IPS-15b (cell line): ENCODE results near the gene SH3RF1.

Experiments
- H3K27me3 ChIP-seq: one replicate; pipeline ENCODE4 v1.6.1; 2013; ENCODE audit warnings: low read length; ENCODE audit not compliant: control insufficient read depth, insufficient read depth
- H3K36me3 ChIP-seq: one replicate; pipeline ENCODE4 v1.6.1; 2013; ENCODE audit warnings: low read length; ENCODE audit not compliant: control insufficient read depth, insufficient read depth
- H3K4me1 ChIP-seq: one replicate; pipeline ENCODE4 v1.6.1; 2013; ENCODE audit warnings: mild to moderate bottlenecking, low read length; ENCODE audit not compliant: control insufficient read depth, insufficient read depth
- H3K4me3 ChIP-seq: one replicate; pipeline ENCODE4 v1.5.1; 2013; ENCODE audit warnings: low read depth, low read length
- H3K9ac ChIP-seq: one replicate; pipeline ENCODE4 v1.6.1; 2013; ENCODE audit warnings: low read depth, mild to moderate bottlenecking, low read length
- H3K9me3 ChIP-seq: one replicate; pipeline ENCODE4 v1.6.1; 2013; ENCODE audit warnings: mild to moderate bottlenecking, low read length; ENCODE audit not compliant: control insufficient read depth, insufficient read depth

Gene SH3RF1

DNA sequence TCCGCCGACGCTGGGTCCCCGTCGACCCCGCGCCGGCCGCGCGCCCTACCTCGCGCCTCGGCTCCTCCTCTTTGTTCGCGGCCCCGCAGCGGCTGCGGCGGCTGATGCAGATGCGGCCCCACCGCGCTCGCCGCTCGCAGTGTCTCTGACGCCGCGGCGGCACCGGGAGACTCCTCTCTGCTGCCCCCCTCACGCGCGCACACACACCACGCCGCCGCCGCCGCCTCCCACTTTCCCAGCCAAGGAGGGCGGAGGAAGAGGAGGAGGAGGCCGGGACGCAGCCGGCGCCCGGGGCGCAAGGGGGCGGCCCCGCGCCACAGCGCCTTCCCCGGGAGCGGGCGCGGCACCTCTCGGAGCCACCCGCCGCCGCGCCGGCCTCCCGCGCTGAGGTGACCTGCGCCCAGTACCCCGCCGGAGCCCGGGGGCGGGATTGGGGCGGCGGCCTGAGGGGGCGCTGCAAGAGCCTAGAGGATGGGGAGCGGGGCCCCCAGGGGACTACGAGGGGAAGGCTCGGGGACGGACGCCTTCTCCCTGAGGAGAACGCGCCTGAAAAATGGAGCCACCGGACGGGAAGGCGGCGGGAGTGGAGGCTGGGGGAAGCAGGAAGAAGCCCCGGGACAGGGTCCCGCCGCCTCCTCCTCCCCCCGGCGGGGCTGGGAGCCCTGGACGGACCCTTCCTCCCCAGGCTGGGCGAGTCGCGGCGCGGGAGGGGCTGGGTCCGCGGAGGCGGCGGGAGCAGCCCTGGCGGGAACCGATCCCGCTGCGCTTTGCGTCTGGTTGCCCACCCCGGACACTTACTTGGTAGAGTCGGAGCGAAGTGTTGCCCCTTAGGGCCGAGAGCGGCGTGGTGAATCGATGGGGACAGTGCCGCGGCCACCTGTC is at the start of gene SH3RF1:
Gene SH3RF1, minus strand, starts transcription at position 147 of the 882 bp plus-strand sequence. CDS start 1,744 bp downstream, outside the sequence.
- H3K4me3 ChIP-seq: peak within 1 kb of the TSS; percentile 88
- no peaks in the 10 kb centered on the region for H3K9me3 ChIP-seq
- peaks cover 11% of the 10 kb centered on the region for H3K4me1 ChIP-seq
- H3K9ac ChIP-seq: peak within 1 kb of the TSS; percentile 85
- H3K27me3 ChIP-seq: peaks cover 12% of the 10 kb centered on the region
- no peaks in the 10 kb centered on the region for H3K36me3 ChIP-seq

DNA sequence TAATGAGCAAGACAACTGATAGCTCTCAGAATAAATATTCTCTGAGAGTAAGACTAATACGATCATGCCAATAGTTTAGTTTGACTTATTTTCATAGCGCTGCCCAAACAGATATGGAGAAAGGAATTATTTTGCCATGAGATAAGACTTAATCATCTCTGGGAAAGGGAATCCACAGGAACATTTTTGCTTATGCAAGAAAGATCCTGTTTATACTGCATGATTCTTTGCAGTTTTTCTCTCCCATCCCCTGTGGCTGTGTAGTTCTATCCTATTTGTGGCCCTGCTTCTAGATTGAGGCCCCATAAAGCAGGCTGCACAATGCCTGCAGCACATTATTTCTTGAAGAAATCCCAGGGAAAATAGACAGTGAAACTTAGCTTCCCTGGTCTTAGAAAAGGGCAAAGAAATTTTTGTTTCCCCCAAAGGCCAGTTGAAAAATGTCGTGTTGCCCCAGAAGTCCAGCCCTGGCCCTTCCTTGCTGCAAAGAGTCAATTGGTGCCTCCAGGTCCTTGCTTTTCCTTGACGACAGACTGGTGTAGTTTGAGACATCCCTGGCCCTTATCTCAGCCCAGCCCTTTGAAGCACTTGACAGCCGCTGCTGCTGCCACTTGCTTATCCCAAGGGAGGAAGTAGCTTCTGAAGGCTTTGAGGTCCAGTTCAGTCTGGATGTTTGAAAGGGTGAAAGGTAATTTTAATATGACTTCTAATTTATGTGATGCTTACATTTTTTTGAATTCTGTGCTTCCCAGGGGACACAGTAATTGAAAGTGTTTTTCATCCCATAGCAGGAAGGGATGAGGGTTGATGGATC is 45.0 kb upstream of the SH3RF1 start:
- no peaks in the 10 kb centered on the region for H3K36me3 ChIP-seq
- peaks cover 4% of the 10 kb centered on the region for H3K4me1 ChIP-seq
- no peak overlapping the region for H3K4me3 ChIP-seq
- no peaks in the 10 kb centered on the region for H3K27me3 ChIP-seq
- H3K9me3 ChIP-seq: no peaks in the 10 kb centered on the region
- H3K9ac ChIP-seq: no peak overlapping the region

DNA sequence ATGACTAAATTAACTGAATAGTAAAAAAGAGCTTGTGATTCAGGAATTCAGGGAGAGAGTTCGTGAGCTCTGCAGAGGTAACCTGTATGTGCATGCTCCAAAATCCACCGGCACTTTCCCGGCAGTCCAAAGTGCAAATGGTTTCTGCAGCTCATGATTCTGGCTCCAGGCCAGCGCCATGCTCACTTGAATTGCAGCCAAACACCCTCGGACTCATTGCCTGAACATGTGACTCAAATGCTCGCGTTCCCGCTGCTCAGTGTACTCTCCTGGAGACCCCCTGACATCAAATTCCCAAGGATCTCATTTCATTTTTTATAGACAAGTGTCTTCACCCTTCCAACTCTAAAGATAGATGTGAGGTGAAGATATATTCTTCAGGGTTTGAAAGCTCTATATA is 44.1 kb upstream of the SH3RF1 start:
- no peaks in the 10 kb centered on the region for H3K36me3 ChIP-seq
- H3K27me3 ChIP-seq: no peaks in the 10 kb centered on the region
- H3K4me3 ChIP-seq: no peak overlapping the region
- H3K9me3 ChIP-seq: no peaks in the 10 kb centered on the region
- peaks cover 4% of the 10 kb centered on the region for H3K4me1 ChIP-seq
- no peak overlapping the region for H3K9ac ChIP-seq

DNA sequence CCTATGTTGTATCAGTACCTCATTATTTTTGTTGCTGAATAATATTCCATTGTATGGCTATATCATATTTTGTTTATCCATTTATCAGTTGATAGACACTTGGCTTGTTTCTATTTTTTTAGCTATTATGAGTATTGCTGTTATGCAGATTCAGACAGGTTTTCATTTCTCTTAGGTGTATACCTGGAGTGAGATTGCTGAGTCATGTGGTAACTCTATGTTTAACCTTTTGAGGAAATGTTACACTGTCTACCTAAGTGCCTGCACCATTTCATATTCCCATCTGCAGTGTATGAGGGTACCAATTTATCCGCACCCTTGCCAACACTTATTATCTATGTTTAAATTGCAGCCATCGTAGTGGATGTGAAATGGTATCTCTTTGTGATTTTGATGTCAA is 43.0 kb upstream of the SH3RF1 start:
- no peak overlapping the region for H3K9ac ChIP-seq
- no peaks in the 10 kb centered on the region for H3K27me3 ChIP-seq
- no peaks in the 10 kb centered on the region for H3K9me3 ChIP-seq
- no peaks in the 10 kb centered on the region for H3K36me3 ChIP-seq
- peaks cover 4% of the 10 kb centered on the region for H3K4me1 ChIP-seq
- H3K4me3 ChIP-seq: no peak overlapping the region

DNA sequence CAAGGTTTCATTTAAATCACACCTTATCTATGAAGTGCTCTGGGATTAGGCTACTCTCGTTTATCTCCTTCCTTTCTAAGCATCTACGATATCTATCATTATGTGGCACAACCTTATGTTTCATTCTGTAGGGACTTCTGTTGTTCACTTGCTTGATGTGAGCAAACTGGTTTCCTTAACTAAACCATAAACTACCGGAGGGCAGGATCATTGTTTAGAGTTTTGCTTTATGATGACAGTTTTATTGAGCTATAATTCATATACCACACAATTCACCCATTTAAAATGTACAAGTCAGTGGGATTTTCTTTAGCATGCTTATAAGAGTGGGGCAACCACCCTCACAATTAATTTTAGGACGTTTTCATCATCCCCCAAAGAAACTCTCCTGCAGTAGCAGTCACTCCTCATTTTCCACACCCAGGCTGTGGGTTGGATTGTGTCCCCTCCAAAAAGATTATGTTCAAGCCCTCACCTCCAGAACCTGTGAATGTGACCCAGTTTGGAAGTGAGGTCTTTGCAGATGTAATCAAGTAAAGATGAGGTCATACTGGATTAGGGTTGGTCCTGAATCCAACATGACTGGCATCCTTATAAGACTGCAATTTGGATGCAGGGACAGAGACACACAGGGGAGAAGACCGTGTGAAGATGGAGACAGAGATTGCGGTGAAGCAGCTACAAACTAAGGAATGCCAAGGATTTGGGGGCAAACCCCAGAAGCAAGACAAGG is 42.1 kb upstream of the SH3RF1 start:
- Histone ChIP-seq H3K9ac (no peak overlapping the region), H3K9me3 (no peaks in the 10 kb centered on the region)

DNA sequence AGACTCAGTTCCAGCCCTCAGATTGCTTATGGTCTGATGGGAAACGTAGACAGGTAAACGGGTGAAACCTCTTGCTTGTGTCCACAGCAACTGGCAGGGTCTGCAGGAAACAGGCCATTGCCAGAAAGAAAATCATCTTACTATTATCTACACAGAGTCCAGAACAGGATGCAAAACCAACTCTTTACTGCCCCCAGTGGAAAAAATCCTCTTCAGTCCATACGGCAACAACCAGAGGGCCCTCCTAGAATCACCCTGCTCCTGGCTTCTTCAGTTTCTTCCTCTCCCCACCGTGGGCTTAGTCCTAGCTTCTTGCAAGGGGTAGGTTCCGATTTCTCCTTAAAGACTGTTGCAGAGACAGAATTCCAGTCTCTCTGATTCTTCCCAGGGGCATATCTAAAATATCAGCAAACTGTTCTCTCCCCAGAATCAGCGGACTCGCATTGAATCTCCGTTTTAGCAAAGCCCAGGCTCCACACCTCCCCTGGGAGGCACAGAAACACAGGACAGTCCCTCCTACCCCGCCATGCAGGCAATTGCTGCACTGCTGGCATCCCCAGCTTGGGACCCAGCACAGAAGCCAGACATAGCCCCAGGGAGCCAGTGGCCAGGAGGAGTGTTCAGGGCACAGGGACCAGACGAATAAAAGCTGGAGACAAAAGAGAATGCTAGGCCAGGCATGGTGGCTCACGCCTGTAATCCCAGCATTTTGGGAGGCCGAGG is 41.0 kb upstream of the SH3RF1 start:
- Histone ChIP-seq H3K4me3 (no peak overlapping the region), H3K9ac (no peak overlapping the region)

More for the DNA sequence above, 42.1 kb upstream of the SH3RF1 start:
- Histone ChIP-seq H3K36me3 (no peaks in the 10 kb centered on the region), H3K4me1 (peaks cover 4% of the 10 kb centered on the region), H3K27me3 (no peaks in the 10 kb centered on the region), H3K4me3 (no peak overlapping the region)

DNA sequence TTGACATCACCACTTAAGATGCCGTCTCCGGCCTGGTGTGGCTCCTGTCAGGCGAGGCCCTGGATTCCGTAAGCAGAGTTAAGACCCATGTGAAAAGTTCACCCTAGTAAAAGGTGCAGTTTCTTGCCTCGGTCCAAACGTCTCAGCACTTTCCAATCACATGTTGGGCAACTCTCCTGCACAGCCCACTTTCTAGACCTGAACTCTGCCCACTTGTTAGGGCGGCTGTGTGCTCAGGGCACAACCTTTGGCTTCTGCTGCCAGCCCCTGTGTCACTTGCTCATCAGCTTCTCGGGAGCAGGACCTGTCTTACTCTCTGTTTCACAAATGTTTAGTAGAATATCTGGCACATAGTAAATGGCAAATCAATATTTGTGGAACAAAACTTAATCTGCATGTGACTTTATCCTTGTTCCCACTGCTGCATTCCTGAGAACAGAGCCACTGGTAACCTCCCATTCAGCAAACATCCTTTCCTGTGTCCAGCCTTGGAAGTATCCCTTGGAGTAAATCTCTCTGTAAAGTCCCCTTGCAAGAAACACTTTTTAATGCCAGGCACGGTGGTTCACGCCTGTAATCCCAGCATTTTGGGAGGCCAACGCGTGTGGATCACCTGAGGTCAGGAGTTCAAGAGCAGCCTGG is 38.7 kb upstream of the SH3RF1 start:
- Histone ChIP-seq H3K4me3 (no peak overlapping the region), H3K9ac (no peak overlapping the region), H3K9me3 (no peaks in the 10 kb centered on the region), H3K27me3 (no peaks in the 10 kb centered on the region), H3K36me3 (no peaks in the 10 kb centered on the region), H3K4me1 (no peaks in the 10 kb centered on the region)

More for the DNA sequence above, 41.0 kb upstream of the SH3RF1 start:
- no peaks in the 10 kb centered on the region for H3K27me3 ChIP-seq
- peaks cover 4% of the 10 kb centered on the region for H3K4me1 ChIP-seq
- H3K36me3 ChIP-seq: no peaks in the 10 kb centered on the region
- H3K9me3 ChIP-seq: no peaks in the 10 kb centered on the region

DNA sequence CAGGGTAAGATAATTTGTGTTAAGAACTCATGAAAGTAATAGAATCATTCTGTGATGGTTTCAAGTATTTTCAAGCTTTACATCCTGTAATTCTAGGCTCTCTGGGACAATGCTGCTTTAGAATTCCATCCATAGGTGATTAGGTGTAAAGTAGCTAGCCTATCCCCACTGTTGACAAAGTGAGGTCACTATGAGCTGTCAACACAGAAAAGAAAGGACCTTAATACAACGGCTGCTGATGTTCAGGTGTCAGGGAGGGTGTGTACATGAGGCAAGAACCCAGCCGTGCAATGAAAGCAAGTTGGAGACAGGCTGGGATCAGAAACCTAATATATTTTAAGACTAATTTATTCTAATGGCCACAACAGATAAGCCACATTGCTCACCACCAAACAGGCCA is 36.8 kb upstream of the SH3RF1 start:
- Histone ChIP-seq H3K36me3 (no peaks in the 10 kb centered on the region), H3K4me3 (no peak overlapping the region), H3K27me3 (no peaks in the 10 kb centered on the region), H3K9me3 (no peaks in the 10 kb centered on the region), H3K4me1 (no peaks in the 10 kb centered on the region), H3K9ac (no peak overlapping the region)

DNA sequence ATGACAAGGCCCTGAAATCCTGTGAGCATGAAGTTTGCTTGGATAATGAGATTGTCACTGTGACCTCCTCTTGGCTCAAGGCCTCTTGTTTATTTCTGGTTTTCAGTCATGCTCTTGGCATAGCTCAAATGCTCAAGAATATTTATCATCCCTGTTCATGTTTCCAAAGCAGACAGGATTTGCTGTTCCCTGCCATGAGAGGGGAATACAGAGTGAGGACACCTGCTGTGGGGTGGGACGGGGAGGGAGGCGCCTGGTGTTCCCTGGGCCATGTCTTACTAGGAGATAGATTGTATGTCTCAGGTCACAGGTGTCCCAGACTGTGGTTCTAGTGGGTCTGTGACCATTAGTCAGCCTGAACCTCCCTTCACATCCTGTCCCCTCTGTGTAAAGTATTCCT is 34.9 kb upstream of the SH3RF1 start:
- Histone ChIP-seq H3K27me3 (no peaks in the 10 kb centered on the region), H3K36me3 (no peaks in the 10 kb centered on the region), H3K9ac (no peak overlapping the region), H3K4me1 (no peaks in the 10 kb centered on the region), H3K9me3 (no peaks in the 10 kb centered on the region), H3K4me3 (no peak overlapping the region)

DNA sequence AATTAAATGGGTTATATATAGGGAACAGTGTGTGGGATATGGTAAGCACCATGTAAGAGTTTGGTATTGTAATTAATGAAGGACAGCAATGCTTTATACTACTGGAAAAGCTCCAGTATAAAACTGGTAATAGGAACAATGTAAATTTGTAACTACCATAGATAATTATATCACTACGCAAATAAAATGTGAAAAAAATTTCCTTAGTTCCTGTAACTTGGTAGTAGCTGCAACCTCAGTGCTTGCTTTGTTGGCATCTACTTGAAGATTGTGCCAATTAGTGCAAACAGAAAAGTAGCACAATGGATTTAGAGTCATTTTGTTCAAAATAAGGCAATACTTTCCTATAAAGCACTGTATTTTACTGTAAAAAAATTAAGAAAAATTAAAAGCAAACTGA is 34.4 kb upstream of the SH3RF1 start:
- Histone ChIP-seq H3K4me1 (no peaks in the 10 kb centered on the region), H3K27me3 (no peaks in the 10 kb centered on the region), H3K4me3 (no peak overlapping the region), H3K9ac (no peak overlapping the region), H3K9me3 (no peaks in the 10 kb centered on the region), H3K36me3 (no peaks in the 10 kb centered on the region)

DNA sequence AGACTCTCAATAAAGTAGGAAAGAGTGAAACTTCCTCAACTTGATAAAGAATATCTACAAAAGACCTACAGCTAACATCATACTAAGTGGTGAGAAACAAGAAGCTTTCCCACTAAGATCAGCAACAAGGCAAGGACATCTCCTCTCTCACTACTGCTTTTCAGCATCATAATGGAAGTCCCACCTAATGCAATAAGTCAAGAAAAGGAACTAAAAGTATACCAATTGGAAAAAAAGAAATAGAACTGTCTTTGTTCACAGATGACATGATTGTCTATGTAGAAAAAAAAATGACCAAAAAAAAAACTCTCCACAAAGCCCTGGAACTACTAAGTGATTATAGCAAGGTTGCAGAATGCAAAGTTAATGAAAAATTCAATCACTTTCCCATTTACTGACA is 25.1 kb upstream of the SH3RF1 start:
- Histone ChIP-seq H3K27me3 (no peaks in the 10 kb centered on the region), H3K4me3 (no peak overlapping the region), H3K9me3 (no peaks in the 10 kb centered on the region), H3K36me3 (no peaks in the 10 kb centered on the region), H3K9ac (no peak overlapping the region), H3K4me1 (no peaks in the 10 kb centered on the region)
